Mammary epithelial cell (primary cell): ENCODE results near the gene SGF29.
"Not testable (repeated sequence)": the region's sequence is repeated elsewhere in the genome, so short reads cannot be mapped to it uniquely, and the experiment has no call there.

Source experiments
- EZH2 ChIP-seq: IDR thresholded peaks from 2 replicates; pipeline ENCODE4 v1.6.1; 2012; ENCODE audit warnings: low read length, inconsistent platforms, borderline replicate concordance
- TF ChIP-seq, protein P1 (sequence below), 2 donors: IDR thresholded peaks in 1 of 2; conservative IDR thresholded peaks in 1 of 2; 2 replicates each; pipeline ENCODE4 v1.5.1; 2011 to 2012; ENCODE audit warnings: inconsistent platforms in 2 of 2, low read length in 2 of 2, mild to moderate bottlenecking in 2 of 2, control low read depth in 1 of 2, low read depth in 1 of 2; ENCODE audit not compliant: insufficient read depth in 1 of 2; ENCODE audit errors: extremely low read depth in 1 of 2

GRCh38 chr16:28599377-28600285, 45.9 kb downstream of the SGF29 start:
- TF ChIP-seq, protein P1, sequence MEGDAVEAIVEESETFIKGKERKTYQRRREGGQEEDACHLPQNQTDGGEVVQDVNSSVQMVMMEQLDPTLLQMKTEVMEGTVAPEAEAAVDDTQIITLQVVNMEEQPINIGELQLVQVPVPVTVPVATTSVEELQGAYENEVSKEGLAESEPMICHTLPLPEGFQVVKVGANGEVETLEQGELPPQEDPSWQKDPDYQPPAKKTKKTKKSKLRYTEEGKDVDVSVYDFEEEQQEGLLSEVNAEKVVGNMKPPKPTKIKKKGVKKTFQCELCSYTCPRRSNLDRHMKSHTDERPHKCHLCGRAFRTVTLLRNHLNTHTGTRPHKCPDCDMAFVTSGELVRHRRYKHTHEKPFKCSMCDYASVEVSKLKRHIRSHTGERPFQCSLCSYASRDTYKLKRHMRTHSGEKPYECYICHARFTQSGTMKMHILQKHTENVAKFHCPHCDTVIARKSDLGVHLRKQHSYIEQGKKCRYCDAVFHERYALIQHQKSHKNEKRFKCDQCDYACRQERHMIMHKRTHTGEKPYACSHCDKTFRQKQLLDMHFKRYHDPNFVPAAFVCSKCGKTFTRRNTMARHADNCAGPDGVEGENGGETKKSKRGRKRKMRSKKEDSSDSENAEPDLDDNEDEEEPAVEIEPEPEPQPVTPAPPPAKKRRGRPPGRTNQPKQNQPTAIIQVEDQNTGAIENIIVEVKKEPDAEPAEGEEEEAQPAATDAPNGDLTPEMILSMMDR (conservative IDR thresholded peaks at IDR 0.05 in 1 of 2, IDR thresholded peaks at IDR 0.05 in 1 of 2; ENCODE audit: extremely low read depth in 1 of 2, insufficient read depth in 1 of 2, low read depth in 1 of 2, low read length in 2 of 2) = not testable (repeated sequence)
- not testable (repeated sequence) for TF ChIP-seq EZH2
